H1 (cell line): Measurements from ENCODE around the gene MAPKAP1. TPM values are rescaled to one million over a fixed set of nuclear protein-coding genes. Genes with fewer than 3 reads are reported as not detected.
A peak's percentile ranks its signal among the peaks of the same experiment; 100 is the strongest.

Experiments
- CTCF ChIA-PET: fragments of 300-600 bp; sonication (Branson Sonifier 250); formaldehyde crosslinking; loops from one replicate; lab custom pipeline; 2021; ENCODE audit not compliant: partially characterized antibody; lab: Charles Lee
- POLR2A ChIA-PET: fragments of 300-600 bp; sonication (Branson Sonifier 250); formaldehyde crosslinking; loops from one replicate; lab custom pipeline; 2021; ENCODE audit warnings: inconsistent platforms; ENCODE audit not compliant: partially characterized antibody; lab: Charles Lee
- DNase-seq, 2 experiments: peaks; one replicate each; pipeline versions ENCODE4 v3.0.0 to v3.0.0-alpha.2; 2010 to 2022; ENCODE audit warnings: low spot score in 2 of 2, low read depth in 1 of 2, mixed read lengths in 1 of 2
- FAIRE-seq: peaks from 2 replicates; lab custom pipeline; 2011; peaks lifted over from hg19 to GRCh38; lab: Jason Lieb, UNC
- H2AFZ ChIP-seq: 2 replicates; pipeline ENCODE4 v1.8.1; 2012; ENCODE audit warnings: low read length, inconsistent platforms
- H2AK5ac ChIP-seq: 2 replicates; pipeline ENCODE4 v1.6.1; 2013; ENCODE audit warnings: low read depth, low read length
- H2BK120ac ChIP-seq: replicated peaks from 2 replicates; pipeline ENCODE3; 2013; ENCODE audit warnings: low read depth, low read length, inconsistent platforms
- H2BK12ac ChIP-seq: 2 replicates; pipeline ENCODE4 v1.6.1; 2013; ENCODE audit warnings: low read depth, low read length
- H2BK15ac ChIP-seq: 2 replicates; pipeline ENCODE4 v1.6.1; 2013; ENCODE audit warnings: low read length
- H2BK20ac ChIP-seq: 2 replicates; pipeline ENCODE4 v1.6.1; 2013; ENCODE audit warnings: low read length
- H2BK5ac ChIP-seq: 2 replicates; pipeline ENCODE4 v1.6.1; 2013; ENCODE audit warnings: low read depth, low read length
- H3K14ac ChIP-seq: 2 replicates; pipeline ENCODE4 v1.6.1; 2013; ENCODE audit warnings: inconsistent platforms; ENCODE audit not compliant: insufficient read length
- H3K18ac ChIP-seq: 2 replicates; pipeline ENCODE4 v1.6.1; 2013; ENCODE audit warnings: low read length; ENCODE audit errors: extremely low read depth
- H3K23ac ChIP-seq: 2 replicates; pipeline ENCODE4 v1.6.1; 2013; ENCODE audit warnings: inconsistent platforms; ENCODE audit not compliant: insufficient read length
- H3K23me2 ChIP-seq: 2 replicates; pipeline ENCODE4 v1.6.1; 2013; ENCODE audit warnings: low read depth, low read length
- H3K27ac ChIP-seq: 2 replicates; pipeline ENCODE4 v1.6.1; 2011; ENCODE audit warnings: low read depth, low read length, inconsistent platforms
- H3K27me3 ChIP-seq, 4 experiments: replicated peaks in 1 of 4; 1 replicate in 1 of 4; 2 replicates in 3 of 4; pipeline versions ENCODE4 v1.6.1 to v1.8.1; 2011 to 2013; ENCODE audit warnings: low read length in 3 of 4, mild to moderate bottlenecking in 3 of 4, inconsistent platforms in 2 of 4, mixed read lengths in 2 of 4, moderate library complexity in 1 of 4; ENCODE audit not compliant: control insufficient read depth in 3 of 4, insufficient read depth in 3 of 4; ENCODE audit errors: extremely low read depth in 1 of 4
- H3K36me3 ChIP-seq, 4 experiments: 2 replicates each; pipeline versions ENCODE4 v1.6.1 to v1.8.1; 2011 to 2013; ENCODE audit warnings: mild to moderate bottlenecking in 4 of 4, low read length in 3 of 4, moderate library complexity in 2 of 4, control low read depth in 1 of 4, inconsistent platforms in 1 of 4; ENCODE audit not compliant: insufficient read depth in 4 of 4, control insufficient read depth in 2 of 4
- H3K4ac ChIP-seq: replicated peaks from 2 replicates; pipeline ENCODE3; 2013; ENCODE audit warnings: low read length, low read depth, mixed read lengths, inconsistent platforms; ENCODE audit not compliant: insufficient read length
- H3K4me1 ChIP-seq, 4 experiments: replicated peaks in 1 of 4; 1 replicate in 1 of 4; 2 replicates in 3 of 4; pipeline versions ENCODE4 v1.6.1 to v1.8.1; 2011 to 2013; ENCODE audit warnings: low read length in 3 of 4, inconsistent platforms in 2 of 4, mixed read lengths in 1 of 4; ENCODE audit not compliant: insufficient read depth in 4 of 4, control insufficient read depth in 3 of 4
- H3K4me2 ChIP-seq, 2 experiments: 2 replicates each; pipeline versions ENCODE4 v1.6.1 to v1.8.1; 2011 to 2013; ENCODE audit warnings: low read depth in 2 of 2, low read length in 2 of 2, control low read depth in 1 of 2, inconsistent platforms in 1 of 2, mild to moderate bottlenecking in 1 of 2; ENCODE audit not compliant: insufficient read depth in 1 of 2
- H3K4me3 ChIP-seq, 4 experiments: fragments of 200-600, 300-600 bp in 1 of 4; sonication (generic), shearing (Covaris generic), sonication (Bioruptor Twin) in 1 of 4; 2 replicates each; pipeline versions ENCODE4 v1.5.1 to v1.8.1; 2011 to 2016; ENCODE audit warnings: low read length in 4 of 4, low read depth in 3 of 4, control low read depth in 2 of 4, inconsistent platforms in 2 of 4, mild to moderate bottlenecking in 2 of 4, mixed read lengths in 1 of 4, moderate library complexity in 1 of 4; ENCODE audit not compliant: insufficient read depth in 2 of 4; ENCODE audit errors: extremely low read depth in 1 of 4
- H3K56ac ChIP-seq: replicated peaks from 2 replicates; pipeline ENCODE3; 2013; ENCODE audit warnings: low read depth, mild to moderate bottlenecking, mixed read lengths, low read length, inconsistent platforms; ENCODE audit not compliant: insufficient read length
- H3K79me1 ChIP-seq: 2 replicates; pipeline ENCODE4 v1.6.1; 2013; ENCODE audit warnings: low read depth, low read length, control low read depth
- H3K79me2 ChIP-seq, 2 experiments: 2 replicates each; pipeline versions ENCODE4 v1.6.1 to v1.8.1; 2012 to 2013; ENCODE audit warnings: low read length in 2 of 2, mild to moderate bottlenecking in 2 of 2, inconsistent platforms in 1 of 2; ENCODE audit not compliant: insufficient read depth in 2 of 2, control insufficient read depth in 1 of 2
- H3K9ac ChIP-seq, 4 experiments: replicated peaks in 1 of 4; 1 replicate in 1 of 4; 2 replicates in 3 of 4; pipeline versions ENCODE4 v1.6.1 to v1.8.1; 2011 to 2013; ENCODE audit warnings: low read depth in 3 of 4, low read length in 3 of 4, control low read depth in 2 of 4, mild to moderate bottlenecking in 2 of 4, moderate library complexity in 2 of 4, inconsistent platforms in 1 of 4; ENCODE audit errors: extremely low read depth in 1 of 4
- H3K9me3 ChIP-seq, 2 experiments: 2 replicates each; pipeline versions ENCODE4 v1.6.1 to v1.8.1; 2012 to 2013; ENCODE audit warnings: mild to moderate bottlenecking in 2 of 2, moderate library complexity in 2 of 2, control low read depth in 1 of 2, inconsistent platforms in 1 of 2, low read depth in 1 of 2, low read length in 1 of 2, mixed read lengths in 1 of 2; ENCODE audit not compliant: insufficient read depth in 2 of 2
- H4K20me1 ChIP-seq, 2 experiments: replicated peaks in 1 of 2; 2 replicates each; pipeline versions ENCODE3 to v1.8.1; 2011 to 2013; ENCODE audit warnings: inconsistent platforms in 2 of 2, low read length in 2 of 2, mild to moderate bottlenecking in 1 of 2; ENCODE audit not compliant: insufficient read depth in 2 of 2, control insufficient read depth in 1 of 2
- H4K5ac ChIP-seq: 2 replicates; pipeline ENCODE4 v1.6.1; 2013; ENCODE audit warnings: low read length, low read depth, mixed read lengths, inconsistent platforms; ENCODE audit not compliant: insufficient read length
- H4K8ac ChIP-seq: 2 replicates; pipeline ENCODE4 v1.8.0; 2013; ENCODE audit warnings: mild to moderate bottlenecking, moderate library complexity, low read length, inconsistent platforms; ENCODE audit not compliant: insufficient read depth; ENCODE audit errors: extremely low read depth
- H4K91ac ChIP-seq: replicated peaks from 2 replicates; pipeline ENCODE3; 2013; ENCODE audit warnings: low read length, mixed read lengths, inconsistent platforms; ENCODE audit not compliant: insufficient read length
- EZH2 ChIP-seq: fragments of 200-600 bp; sonication (generic); IDR thresholded peaks from 2 replicates; pipeline ENCODE4 v1.7.1; 2012; ENCODE audit warnings: low read depth, mild to moderate bottlenecking, moderate library complexity, low read length, inconsistent platforms; ENCODE audit not compliant: severe bottlenecking
- KDM1A ChIP-seq: fragments of 200-600, 300-600 bp; sonication (generic); IDR thresholded peaks from 2 replicates; pipeline ENCODE4 v1.7.1; 2016; ENCODE audit warnings: mild to moderate bottlenecking, low read length, borderline replicate concordance
- SIX5 ChIP-seq: IDR thresholded peaks from 2 replicates; pipeline ENCODE4 v1.6.1; 2011; ENCODE audit warnings: mild to moderate bottlenecking, low read depth, low read length
- ZNF274 ChIP-seq: IDR thresholded peaks from 2 replicates; pipeline ENCODE4 v1.7.0; 2012; ENCODE audit warnings: low read length, borderline replicate concordance; ENCODE audit errors: extremely low read depth
- WGBS, 2 experiments: shearing (Covaris generic) in 1 of 2; methylation state at CpG; one replicate each; pipeline versions ENCODE4 v1.1.6 to v1.1.7; 2013 to 2015; ENCODE audit warnings: low lambda C conversion rate in 2 of 2, mixed read lengths in 2 of 2, inconsistent platforms in 1 of 2, low coverage in 1 of 2, missing lambda C conversion rate in 1 of 2; ENCODE audit not compliant: insufficient replicate concordance in 2 of 2, insufficient coverage in 1 of 2, insufficient read length in 1 of 2; ENCODE audit errors: extremely low coverage in 1 of 2, missing lambda C conversion rate in 1 of 2; 5-methylcytosine and 5-hydroxymethylcytosine counted together
- polyA plus RNA-seq, 7 experiments: library from polyadenylated mRNA; depleted of rRNA in 3 of 7; stranded (reverse) in 5 of 7; unstranded in 2 of 7; fragments of >200 nt in 5 of 7; fragments of 200-250 nt in 2 of 7; gene quantifications; 1 replicate in 5 of 7; 2 replicates in 1 of 7; 4 replicates in 1 of 7; pipeline versions ENCODE4 v1.2.1 to v1.2.3, GENCODE V29; 2011 to 2013; ENCODE audit warnings: missing spikeins in 2 of 7, mixed read lengths in 2 of 7
- total RNA-seq: library from RNA; stranded (reverse); fragmentation: NEBNext Ultra II Directional; extraction: Animal tissue kit (Norgen Biotek cat#: 25700); gene quantifications from 2 replicates; pipeline ENCODE4 v1.2.1, GENCODE V29; 2021
- TF ChIP-seq, protein P1 (sequence below): IDR thresholded peaks from 2 replicates; pipeline ENCODE4 v1.6.1; 2011; ENCODE audit warnings: low read depth, mild to moderate bottlenecking, low read length; ENCODE audit not compliant: insufficient read depth

Gene MAPKAP1
- total and polyA plus RNA-seq, 2 of the 8 experiments (the other 6 are each of a cell fraction or from before 2014, with no cell fraction given), result 79.2 to 140 TPM

DNA sequence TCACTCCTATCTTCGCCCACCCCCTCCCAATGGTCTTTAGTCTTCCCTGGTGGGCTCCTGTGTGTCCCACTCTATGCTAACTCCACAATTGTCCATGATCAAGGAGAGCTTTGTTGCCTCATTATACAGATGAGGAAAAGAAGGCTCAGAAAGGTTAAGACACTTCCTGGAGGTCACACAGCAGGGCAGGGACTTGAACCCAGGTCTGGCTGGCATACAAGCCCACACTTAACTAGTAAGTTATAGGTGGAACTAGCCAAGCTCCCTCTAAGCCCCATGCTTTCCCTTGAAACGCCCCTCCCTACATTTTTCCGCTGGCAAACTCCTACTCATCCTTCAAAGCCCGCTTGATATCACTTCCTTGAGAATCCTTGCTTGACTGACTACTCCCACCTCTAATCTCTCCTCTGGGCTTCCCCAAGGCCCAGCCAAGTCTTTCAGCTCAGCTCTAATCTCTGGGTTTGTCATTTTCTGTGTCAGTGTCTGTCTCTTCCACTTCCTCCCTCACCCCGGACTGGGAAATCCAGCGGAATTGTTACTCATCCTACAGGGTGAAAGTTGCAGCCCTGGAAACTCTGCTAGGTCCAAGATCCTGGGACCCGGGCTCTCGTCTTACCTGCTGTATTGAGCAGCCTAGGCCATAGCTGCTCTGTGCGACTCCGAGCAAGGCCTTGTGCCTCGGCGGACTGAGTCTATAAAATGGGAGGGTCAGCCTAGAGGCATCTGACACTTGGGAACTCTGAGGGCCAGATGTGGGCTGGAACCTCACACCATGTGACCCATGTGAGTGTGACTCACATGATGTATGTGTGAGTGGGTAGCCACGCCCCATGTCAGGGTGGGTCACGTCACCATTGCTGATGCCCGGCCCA, 300.8 kb downstream of the MAPKAP1 start:
- no peak overlapping the region; the same call in 1 of the 2 replicates for H4K8ac ChIP-seq
- H2BK12ac ChIP-seq, result no peak overlapping the region
- H2BK5ac ChIP-seq, result no peak overlapping the region
- POLR2A ChIA-PET, result no interaction called here
- H3K36me3 ChIP-seq, result no peaks in the 10 kb centered on the region
- peaks cover 11% of the 10 kb centered on the region; the same call in 1 of the 2 replicates for H3K23me2 ChIP-seq
- H3K14ac ChIP-seq, result no peak overlapping the region
- no peak overlapping the region for H3K4ac ChIP-seq
- WGBS, 2 experiments, result 94% methylated on average over 15 of the region's 15 CpGs; no CpG with 5 or more reads in 1 of the 2 experiments
- no peaks in the 10 kb centered on the region for H3K79me1 ChIP-seq
- H4K20me1 ChIP-seq, result peaks cover 0 to 7% of the 10 kb centered on the region in 2 experiments
- H3K9ac ChIP-seq, result no peak overlapping the region
- no peak overlapping the region for H3K18ac ChIP-seq
- H3K27ac ChIP-seq, result no peak overlapping the region
- no peak for DNase-seq
- CTCF ChIA-PET, result interaction anchor here (1.6 to 3.9 kb wide), 4 partner anchors 21 to 646 kb away, joined by 3 to 14 read pairs (median 8); no protein-coding TSS in a partner anchor
- no peak for FAIRE-seq
- H3K4me1 ChIP-seq, result peaks cover 0 to 2% (median 0%) of the 10 kb centered on the region in 4 experiments; a peak in 3 of 7 replicates
- H3K56ac ChIP-seq, result no peak overlapping the region
- H3K79me2 ChIP-seq, result no peaks in the 10 kb centered on the region
- no peak overlapping the region for H2AFZ ChIP-seq
- no peak overlapping the region for H4K91ac ChIP-seq
- H2BK15ac ChIP-seq, result no peak overlapping the region
- no peak overlapping the region for H3K23ac ChIP-seq
- H4K5ac ChIP-seq, result no peak overlapping the region
- no peak overlapping the region for H2AK5ac ChIP-seq
- H2BK20ac ChIP-seq, result no peak overlapping the region
- no peak overlapping the region for H3K4me2 ChIP-seq
- H3K9me3 ChIP-seq, result no peaks in the 10 kb centered on the region
- H3K27me3 ChIP-seq, result peaks cover 0 to 13% (median 7%) of the 10 kb centered on the region in 4 experiments; a peak in 5 of 7 replicates
- TF ChIP-seq EZH2, result no peak
- TF ChIP-seq, protein P1, sequence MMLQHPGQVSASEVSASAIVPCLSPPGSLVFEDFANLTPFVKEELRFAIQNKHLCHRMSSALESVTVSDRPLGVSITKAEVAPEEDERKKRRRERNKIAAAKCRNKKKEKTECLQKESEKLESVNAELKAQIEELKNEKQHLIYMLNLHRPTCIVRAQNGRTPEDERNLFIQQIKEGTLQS, result no peak
- peak; percentile 86 for TF ChIP-seq KDM1A
- no peak for TF ChIP-seq ZNF274
- TF ChIP-seq SIX5, result no peak
- H3K4me3 ChIP-seq, result no peak overlapping the region
- H2BK120ac ChIP-seq, result no peak overlapping the region
